HFF-Myc (cell line): ENCODE measurements around the gene METRNL.

Source experiments
- DNase-seq: peaks from one replicate; pipeline ENCODE4 v3.0.0-alpha.2; 2011; ENCODE audit warnings: low read depth; ENCODE audit errors: extremely low read depth
- H3K4me3 ChIP-seq: replicated peaks from 2 replicates; pipeline ENCODE4 v1.5.1; 2011; ENCODE audit warnings: low read depth, mild to moderate bottlenecking, control low read depth, low read length
- TF ChIP-seq, protein P1 (sequence below): IDR thresholded peaks from 2 replicates; pipeline ENCODE4 v1.5.1; 2012; ENCODE audit warnings: mild to moderate bottlenecking, low read depth, low read length, control low read depth; ENCODE audit errors: missing control alignments

METRNL gene

DNA sequence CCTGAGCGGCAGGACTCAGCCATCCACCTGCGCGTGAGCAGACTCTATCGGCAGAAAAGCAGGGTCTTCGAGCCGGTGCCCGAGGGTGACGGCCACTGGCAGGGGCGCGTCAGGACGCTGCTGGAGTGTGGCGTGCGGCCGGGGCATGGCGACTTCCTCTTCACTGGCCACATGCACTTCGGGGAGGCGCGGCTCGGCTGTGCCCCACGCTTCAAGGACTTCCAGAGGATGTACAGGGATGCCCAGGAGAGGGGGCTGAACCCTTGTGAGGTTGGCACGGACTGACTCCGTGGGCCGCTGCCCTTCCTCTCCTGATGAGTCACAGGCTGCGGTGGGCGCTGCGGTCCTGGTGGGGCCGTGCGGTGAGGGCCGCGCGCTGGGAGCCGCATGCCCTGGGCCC lies 14.9 kb downstream of the METRNL start:
- no peak for DNase-seq
- H3K4me3 ChIP-seq: no peak overlapping the region
- TF ChIP-seq, protein P1, sequence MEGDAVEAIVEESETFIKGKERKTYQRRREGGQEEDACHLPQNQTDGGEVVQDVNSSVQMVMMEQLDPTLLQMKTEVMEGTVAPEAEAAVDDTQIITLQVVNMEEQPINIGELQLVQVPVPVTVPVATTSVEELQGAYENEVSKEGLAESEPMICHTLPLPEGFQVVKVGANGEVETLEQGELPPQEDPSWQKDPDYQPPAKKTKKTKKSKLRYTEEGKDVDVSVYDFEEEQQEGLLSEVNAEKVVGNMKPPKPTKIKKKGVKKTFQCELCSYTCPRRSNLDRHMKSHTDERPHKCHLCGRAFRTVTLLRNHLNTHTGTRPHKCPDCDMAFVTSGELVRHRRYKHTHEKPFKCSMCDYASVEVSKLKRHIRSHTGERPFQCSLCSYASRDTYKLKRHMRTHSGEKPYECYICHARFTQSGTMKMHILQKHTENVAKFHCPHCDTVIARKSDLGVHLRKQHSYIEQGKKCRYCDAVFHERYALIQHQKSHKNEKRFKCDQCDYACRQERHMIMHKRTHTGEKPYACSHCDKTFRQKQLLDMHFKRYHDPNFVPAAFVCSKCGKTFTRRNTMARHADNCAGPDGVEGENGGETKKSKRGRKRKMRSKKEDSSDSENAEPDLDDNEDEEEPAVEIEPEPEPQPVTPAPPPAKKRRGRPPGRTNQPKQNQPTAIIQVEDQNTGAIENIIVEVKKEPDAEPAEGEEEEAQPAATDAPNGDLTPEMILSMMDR: no peak

GRCh38 chr17:83095016-83095415 lies 15.6 kb downstream of the METRNL start:
- no peak for DNase-seq
- no peak overlapping the region for H3K4me3 ChIP-seq
- TF ChIP-seq, protein P1: no peak

DNA sequence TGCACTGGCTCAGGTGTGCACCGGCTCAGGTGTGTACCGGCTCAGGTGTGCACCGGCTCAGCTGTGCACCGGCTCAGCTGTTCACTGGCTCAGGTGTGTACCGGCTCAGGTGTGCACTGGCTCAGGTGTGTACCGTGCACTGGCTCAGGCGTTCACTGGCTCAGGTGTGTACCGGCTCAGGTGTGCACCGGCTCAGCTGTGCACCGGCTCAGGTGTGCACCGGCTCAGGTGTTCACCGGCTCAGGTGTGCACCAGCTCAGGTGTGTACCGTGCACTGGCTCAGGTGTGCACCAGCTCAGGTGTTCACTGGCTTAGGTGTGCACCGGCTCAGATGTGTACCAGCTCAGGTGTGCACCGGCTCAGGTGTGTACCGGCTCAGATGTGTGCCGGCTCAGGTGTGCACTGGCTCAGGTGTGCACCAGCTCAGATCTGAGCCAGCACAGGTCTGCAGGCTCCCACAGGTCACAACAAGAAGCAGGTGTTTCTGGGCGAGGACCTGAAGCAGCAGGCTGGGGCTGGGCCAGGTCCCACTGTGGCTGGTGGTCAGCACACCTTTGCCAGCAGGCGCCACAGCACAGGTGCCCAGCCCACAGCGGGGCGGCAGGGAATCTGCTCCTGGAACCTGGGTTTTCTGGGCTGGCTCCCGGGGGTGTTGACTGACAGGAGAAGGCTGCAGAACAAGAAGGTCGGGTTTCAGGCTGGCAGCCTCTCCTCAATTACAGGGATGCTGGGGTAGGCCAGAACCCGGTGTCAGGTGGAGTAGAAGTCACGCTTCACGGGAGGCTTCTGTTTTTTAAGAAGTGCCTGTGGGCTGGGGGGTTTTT lies 17.2 kb downstream of the METRNL start:
- no peak for DNase-seq
- TF ChIP-seq, protein P1: no peak

GRCh38 chr17:83097831-83098230 lies 18.4 kb downstream of the METRNL start:
- TF ChIP-seq, protein P1: no peak
- H3K4me3 ChIP-seq: no peak overlapping the region
- no peak for DNase-seq

More for the DNA sequence above, 17.2 kb downstream of the METRNL start:
- H3K4me3 ChIP-seq: no peak overlapping the region

GRCh38 chr17:83098241-83099085 lies 19.1 kb downstream of the METRNL start:
- H3K4me3 ChIP-seq: no peak overlapping the region
- no peak for DNase-seq
- TF ChIP-seq, protein P1: no peak

GRCh38 chr17:83099086-83099555 lies 19.7 kb downstream of the METRNL start:
- TF ChIP-seq, protein P1: no peak
- H3K4me3 ChIP-seq: no peak overlapping the region
- DNase-seq: no peak
